Measurements from ENCODE around the gene ITGAL.
A peak's percentile ranks its signal among the peaks of the same experiment; 100 is the strongest.

Gene ITGAL

DNA sequence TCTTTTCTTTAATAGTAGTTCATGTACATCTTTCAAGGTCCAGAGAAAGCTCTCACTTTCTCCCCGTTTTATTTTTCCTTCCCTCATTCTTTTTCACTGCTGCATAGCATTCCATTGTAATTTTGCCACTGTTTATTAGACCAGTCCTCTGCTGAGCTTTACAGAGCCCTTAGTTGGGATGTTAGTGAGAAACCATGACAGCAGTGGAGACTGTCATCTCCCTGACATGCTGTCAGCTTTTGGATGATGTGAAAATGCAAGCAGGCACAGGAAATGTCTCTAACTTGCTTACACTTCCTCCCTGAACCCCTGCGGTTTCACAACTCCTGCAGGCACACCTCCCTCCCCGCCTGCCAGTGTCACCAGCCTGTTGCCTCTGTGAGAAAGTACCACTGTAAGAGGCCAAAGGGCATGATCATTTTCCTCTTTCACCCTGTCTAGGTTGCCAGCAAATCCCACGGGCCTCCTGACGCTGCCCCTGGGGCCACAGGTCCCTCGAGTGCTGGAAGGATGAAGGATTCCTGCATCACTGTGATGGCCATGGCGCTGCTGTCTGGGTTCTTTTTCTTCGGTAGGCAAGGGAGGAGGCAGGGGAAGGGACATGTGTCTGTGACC, at the start of gene ITGAL:
Gene ITGAL (plus strand): TSS at position 415 of the 615 bp plus-strand sequence. CDS start 96 bp downstream, at position 511.
- H3K4me3 ChIP-seq (ENCODE audit: low read depth, low read length): peak within 1 kb of the TSS; percentile 44
- DNase-seq (ENCODE audit: low read depth): peak; percentile 93
- TF ChIP-seq MYC (IDR thresholded peaks at IDR 0.05; ENCODE audit: low read depth, low read length) (peak; percentile 60; the same call in 1 of the 2 replicates), MAX (IDR thresholded peaks at IDR 0.05; ENCODE audit: low read depth, low read length) (peak; percentile 77), POLR2A (IDR thresholded peaks at IDR 0.05; ENCODE audit: extremely low read depth, insufficient read length) (no peak)

DNA sequence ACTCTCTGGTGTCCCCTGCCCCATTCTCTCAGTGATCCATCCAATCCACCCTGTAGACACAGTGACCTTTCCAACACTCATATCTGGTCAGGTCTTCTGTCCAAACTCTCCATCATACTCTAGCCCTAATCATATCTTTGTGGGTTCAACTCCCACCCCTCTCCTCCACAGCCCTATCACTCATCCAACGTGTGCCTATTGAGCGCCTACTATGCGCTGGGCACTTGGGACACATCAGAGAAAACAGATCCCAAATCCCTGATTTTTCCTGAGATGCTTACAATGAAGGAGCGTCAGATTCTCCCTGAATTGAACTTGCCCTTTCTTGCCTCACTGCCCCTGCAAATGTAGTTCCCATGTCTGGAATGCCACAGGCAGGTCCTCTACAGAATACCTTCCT, 44.5 kb upstream of the ITGAL start:
- no peak for DNase-seq (ENCODE audit: low read depth)
- TF ChIP-seq MYC (IDR thresholded peaks at IDR 0.05; ENCODE audit: low read depth, low read length) (no peak), MAX (IDR thresholded peaks at IDR 0.05; ENCODE audit: low read depth, low read length) (no peak), POLR2A (IDR thresholded peaks at IDR 0.05; ENCODE audit: extremely low read depth, insufficient read length) (no peak)
- TF ChIP-seq, protein P1, sequence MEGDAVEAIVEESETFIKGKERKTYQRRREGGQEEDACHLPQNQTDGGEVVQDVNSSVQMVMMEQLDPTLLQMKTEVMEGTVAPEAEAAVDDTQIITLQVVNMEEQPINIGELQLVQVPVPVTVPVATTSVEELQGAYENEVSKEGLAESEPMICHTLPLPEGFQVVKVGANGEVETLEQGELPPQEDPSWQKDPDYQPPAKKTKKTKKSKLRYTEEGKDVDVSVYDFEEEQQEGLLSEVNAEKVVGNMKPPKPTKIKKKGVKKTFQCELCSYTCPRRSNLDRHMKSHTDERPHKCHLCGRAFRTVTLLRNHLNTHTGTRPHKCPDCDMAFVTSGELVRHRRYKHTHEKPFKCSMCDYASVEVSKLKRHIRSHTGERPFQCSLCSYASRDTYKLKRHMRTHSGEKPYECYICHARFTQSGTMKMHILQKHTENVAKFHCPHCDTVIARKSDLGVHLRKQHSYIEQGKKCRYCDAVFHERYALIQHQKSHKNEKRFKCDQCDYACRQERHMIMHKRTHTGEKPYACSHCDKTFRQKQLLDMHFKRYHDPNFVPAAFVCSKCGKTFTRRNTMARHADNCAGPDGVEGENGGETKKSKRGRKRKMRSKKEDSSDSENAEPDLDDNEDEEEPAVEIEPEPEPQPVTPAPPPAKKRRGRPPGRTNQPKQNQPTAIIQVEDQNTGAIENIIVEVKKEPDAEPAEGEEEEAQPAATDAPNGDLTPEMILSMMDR (IDR thresholded peaks at IDR 0.05; ENCODE audit: low read depth, low read length): no peak
- H3K4me3 ChIP-seq (ENCODE audit: low read depth, low read length): peak overlapping the region; percentile 9

DNA sequence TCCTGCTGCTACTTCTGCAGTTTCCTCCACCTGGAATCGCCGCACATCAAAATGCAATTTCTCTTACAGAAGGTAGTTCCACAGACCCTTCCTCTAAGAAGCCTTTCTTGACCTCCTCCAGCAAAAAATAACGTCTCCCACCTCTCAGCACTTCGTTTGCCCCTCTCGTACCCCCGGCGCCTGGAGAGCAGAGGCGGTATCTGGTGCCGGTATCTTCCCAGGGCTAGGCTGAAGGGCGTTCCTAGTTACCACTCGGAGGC, 43.2 kb upstream of the ITGAL start:
- TF ChIP-seq MAX (IDR thresholded peaks at IDR 0.05; ENCODE audit: low read depth, low read length) (no peak), POLR2A (IDR thresholded peaks at IDR 0.05; ENCODE audit: extremely low read depth, insufficient read length) (no peak), MYC (IDR thresholded peaks at IDR 0.05; ENCODE audit: low read depth, low read length) (no peak)
- TF ChIP-seq, protein P1 (IDR thresholded peaks at IDR 0.05; ENCODE audit: low read depth, low read length): no peak
- peak overlapping the region; percentile 99 for H3K4me3 ChIP-seq (ENCODE audit: low read depth, low read length)
- DNase-seq (ENCODE audit: low read depth): no peak

DNA sequence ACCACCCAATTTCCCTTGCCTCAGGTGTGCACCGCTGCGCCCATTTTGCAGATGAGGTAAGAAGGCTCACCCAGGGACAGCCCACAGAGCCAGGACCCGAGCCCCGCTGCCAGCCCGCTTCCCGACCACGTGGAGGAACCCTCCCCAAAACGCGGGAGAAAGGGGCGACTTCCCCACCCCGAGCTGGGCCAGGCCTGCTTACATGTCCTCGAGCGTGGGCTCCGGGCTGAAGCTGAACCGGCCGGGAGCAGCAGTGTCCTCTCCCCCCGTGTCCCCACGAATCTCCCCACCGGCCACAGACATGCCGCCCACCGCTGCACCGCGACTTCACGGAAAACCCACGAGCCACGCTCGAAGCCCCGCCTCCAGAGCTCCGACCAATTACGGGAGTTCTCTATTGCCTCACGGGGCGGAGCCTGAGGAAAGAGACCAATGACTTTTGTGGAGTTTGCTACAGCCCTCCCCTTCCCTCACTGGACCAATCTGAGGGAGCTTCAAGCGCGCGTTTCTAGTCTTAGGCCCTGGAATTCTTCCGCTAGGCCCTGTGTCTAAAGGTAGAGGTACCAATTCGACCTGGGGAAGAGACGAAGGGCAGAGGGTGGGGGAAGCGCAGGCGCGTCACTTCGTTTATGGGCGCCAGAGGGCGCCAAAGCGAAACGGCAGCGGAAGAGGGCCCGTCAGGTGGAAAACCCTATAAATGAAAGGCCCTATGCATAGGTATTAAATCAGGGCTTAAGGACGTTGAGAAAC, 42.7 kb upstream of the ITGAL start, which contains the start of gene DCTPP1:
Gene DCTPP1 (minus strand): TSS at position 353 of the 750 bp plus-strand sequence. CDS start 50 bp downstream, at position 303.
- peak; percentile 99 for DNase-seq (ENCODE audit: low read depth)
- H3K4me3 ChIP-seq (ENCODE audit: low read depth, low read length): peak within 1 kb of the TSS; percentile 99
- TF ChIP-seq, protein P1 (IDR thresholded peaks at IDR 0.05; ENCODE audit: low read depth, low read length): peak; percentile 77
- peak; percentile 51 for TF ChIP-seq POLR2A (IDR thresholded peaks at IDR 0.05; ENCODE audit: extremely low read depth, insufficient read length)
- peak; percentile 43; the same call in 1 of the 2 replicates for TF ChIP-seq MAX (IDR thresholded peaks at IDR 0.05; ENCODE audit: low read depth, low read length)
- TF ChIP-seq MYC (IDR thresholded peaks at IDR 0.05; ENCODE audit: low read depth, low read length): peak; percentile 83; the same call in 1 of the 2 replicates

- DNase-seq (ENCODE audit: low read depth): no peak
- peak overlapping the region; percentile 30 for H3K4me3 ChIP-seq (ENCODE audit: low read depth, low read length)
- TF ChIP-seq, protein P1 (IDR thresholded peaks at IDR 0.05; ENCODE audit: low read depth, low read length): no peak
- TF ChIP-seq MYC (IDR thresholded peaks at IDR 0.05; ENCODE audit: low read depth, low read length) (peak; percentile 87), POLR2A (IDR thresholded peaks at IDR 0.05; ENCODE audit: extremely low read depth, insufficient read length) (no peak), MAX (IDR thresholded peaks at IDR 0.05; ENCODE audit: low read depth, low read length) (peak; percentile 94)
These were observed 42.0 kb upstream of the ITGAL start for GRCh38 chr16:30430428-30430970.
